ENCODE measurements around the gene ERC1. TPM values are rescaled to one million over a fixed set of nuclear protein-coding genes. Genes with fewer than 3 reads are reported as not detected.

Gene ERC1
- total RNA-seq, 4 donors from 2014 or later = 50.0 to 88.1 (median 59.7) TPM

DNA sequence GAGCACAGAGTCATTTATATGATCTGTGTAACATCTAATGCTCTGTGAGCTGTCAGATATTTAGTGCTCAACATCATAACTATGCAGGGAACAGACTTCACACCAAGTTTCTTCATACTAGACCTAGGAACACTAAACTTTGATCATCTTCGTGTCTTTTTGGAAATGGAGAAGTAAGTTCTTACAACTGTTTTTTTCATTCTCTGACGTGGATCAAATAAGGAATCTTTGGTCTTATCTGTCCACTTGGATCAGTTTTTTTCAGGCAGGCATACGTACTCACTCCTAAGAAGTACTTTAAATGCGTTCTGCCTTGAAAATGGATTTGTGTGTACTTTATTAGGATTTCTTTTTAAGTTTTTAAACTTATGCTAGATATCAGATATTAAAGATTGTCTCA is 412.4 kb downstream of the ERC1 start:
- no peak for DNase-seq (ENCODE audit: extremely low spot score)
- H3K27me3 ChIP-seq = no peaks in the 10 kb centered on the region
- 84% methylated on average over 4 of the region's 4 CpGs for WGBS
- no peaks in the 10 kb centered on the region for H3K4me1 ChIP-seq
- TF ChIP-seq, protein P1, sequence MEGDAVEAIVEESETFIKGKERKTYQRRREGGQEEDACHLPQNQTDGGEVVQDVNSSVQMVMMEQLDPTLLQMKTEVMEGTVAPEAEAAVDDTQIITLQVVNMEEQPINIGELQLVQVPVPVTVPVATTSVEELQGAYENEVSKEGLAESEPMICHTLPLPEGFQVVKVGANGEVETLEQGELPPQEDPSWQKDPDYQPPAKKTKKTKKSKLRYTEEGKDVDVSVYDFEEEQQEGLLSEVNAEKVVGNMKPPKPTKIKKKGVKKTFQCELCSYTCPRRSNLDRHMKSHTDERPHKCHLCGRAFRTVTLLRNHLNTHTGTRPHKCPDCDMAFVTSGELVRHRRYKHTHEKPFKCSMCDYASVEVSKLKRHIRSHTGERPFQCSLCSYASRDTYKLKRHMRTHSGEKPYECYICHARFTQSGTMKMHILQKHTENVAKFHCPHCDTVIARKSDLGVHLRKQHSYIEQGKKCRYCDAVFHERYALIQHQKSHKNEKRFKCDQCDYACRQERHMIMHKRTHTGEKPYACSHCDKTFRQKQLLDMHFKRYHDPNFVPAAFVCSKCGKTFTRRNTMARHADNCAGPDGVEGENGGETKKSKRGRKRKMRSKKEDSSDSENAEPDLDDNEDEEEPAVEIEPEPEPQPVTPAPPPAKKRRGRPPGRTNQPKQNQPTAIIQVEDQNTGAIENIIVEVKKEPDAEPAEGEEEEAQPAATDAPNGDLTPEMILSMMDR (IDR thresholded peaks at IDR 0.05) = no peak
- no peak for TF ChIP-seq POLR2A (IDR thresholded peaks at IDR 0.05; ENCODE audit: low read depth)
- TF ChIP-seq EP300 (IDR thresholded peaks at IDR 0.05) = no peak
- TF ChIP-seq POLR2AphosphoS5 (IDR thresholded peaks at IDR 0.05) = no peak
- no peak overlapping the region for H3K4me3 ChIP-seq
- H3K36me3 ChIP-seq = peaks cover under 1 to 4% (median 1%) of the 10 kb centered on the region in 4 donors
- no peak overlapping the region for H3K27ac ChIP-seq (replicated peaks in 1 of 4)
- intact Hi-C loops (cut with DNase I) = no loop called here
- H3K9me3 ChIP-seq = no peaks in the 10 kb centered on the region

DNA sequence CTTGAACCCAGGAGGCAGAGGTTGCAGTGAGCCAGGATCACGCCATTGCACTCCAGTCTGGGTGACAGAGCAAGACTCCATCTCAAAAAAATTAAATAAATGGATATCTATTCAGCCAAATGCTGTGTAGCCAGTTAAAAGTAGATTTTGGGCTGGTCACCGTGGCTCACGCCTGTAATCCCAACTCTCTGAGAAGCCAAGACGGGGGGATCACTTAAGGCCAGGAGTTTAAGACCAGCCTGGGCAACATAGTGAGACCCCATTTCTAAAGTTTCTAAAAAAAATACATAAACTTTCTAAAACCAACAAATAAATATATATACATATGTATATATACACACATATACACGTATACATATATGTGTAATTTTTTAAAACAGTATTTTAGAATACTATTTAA is 414.6 kb downstream of the ERC1 start:
- TF ChIP-seq EP300 (IDR thresholded peaks at IDR 0.05) (no peak), POLR2A (IDR thresholded peaks at IDR 0.05; ENCODE audit: low read depth) (no peak), POLR2AphosphoS5 (IDR thresholded peaks at IDR 0.05) (no peak)
- TF ChIP-seq, protein P1 (IDR thresholded peaks at IDR 0.05) = no peak
- 97% methylated on average over 5 of the region's 5 CpGs for WGBS
- Histone ChIP-seq H3K36me3 (peaks cover 3 to 20% (median 12%) of the 10 kb centered on the region in 4 donors), H3K27me3 (no peaks in the 10 kb centered on the region), H3K27ac (replicated peaks in 1 of 4) (no peak overlapping the region), H3K4me3 (no peak overlapping the region), H3K9me3 (no peaks in the 10 kb centered on the region), H3K4me1 (no peaks in the 10 kb centered on the region)
- no peak for DNase-seq (ENCODE audit: extremely low spot score)
- intact Hi-C loops (cut with DNase I) = no loop called here

GRCh38 chr12:1410794-1411193 is 419.8 kb downstream of the ERC1 start:
- H3K27ac ChIP-seq (replicated peaks in 1 of 4) = no peak overlapping the region
- WGBS = 90% methylated on average over 1 of the region's 1 CpG
- no peaks in the 10 kb centered on the region for H3K9me3 ChIP-seq
- H3K36me3 ChIP-seq = peaks cover 9 to 35% (median 18%) of the 10 kb centered on the region in 4 donors
- no peak for DNase-seq (ENCODE audit: extremely low spot score)
- intact Hi-C loops (cut with DNase I) = no loop called here
- no peak overlapping the region for H3K4me3 ChIP-seq
- no peaks in the 10 kb centered on the region for H3K4me1 ChIP-seq
- TF ChIP-seq POLR2A (IDR thresholded peaks at IDR 0.05; ENCODE audit: low read depth) (no peak), EP300 (IDR thresholded peaks at IDR 0.05) (no peak), POLR2AphosphoS5 (IDR thresholded peaks at IDR 0.05) (no peak)
- TF ChIP-seq, protein P1 (IDR thresholded peaks at IDR 0.05) = no peak
- H3K27me3 ChIP-seq = no peaks in the 10 kb centered on the region

- Histone ChIP-seq H3K4me3 (no peak overlapping the region), H3K9me3 (no peaks in the 10 kb centered on the region), H3K27ac (replicated peaks in 1 of 4) (no peak overlapping the region), H3K27me3 (no peaks in the 10 kb centered on the region), H3K4me1 (no peaks in the 10 kb centered on the region), H3K36me3 (peaks cover 6 to 34% (median 12%) of the 10 kb centered on the region in 4 donors)
- DNase-seq (ENCODE audit: extremely low spot score) = no peak
- no peak for TF ChIP-seq POLR2AphosphoS5 (IDR thresholded peaks at IDR 0.05)
- TF ChIP-seq, protein P1 (IDR thresholded peaks at IDR 0.05) = no peak
- TF ChIP-seq EP300 (IDR thresholded peaks at IDR 0.05) = no peak
- 100% methylated on average over 10 of the region's 12 CpGs for WGBS
- intact Hi-C loops (cut with DNase I) = no loop called here
Measured at GRCh38 chr12:1413930-1414329, 422.9 kb downstream of the ERC1 start.

- Histone ChIP-seq H3K4me3 (no peak overlapping the region), H3K9me3 (peaks cover 0 to 20% (median 13%) of the 10 kb centered on the region in 4 donors), H3K4me1 (no peaks in the 10 kb centered on the region), H3K27me3 (no peaks in the 10 kb centered on the region), H3K36me3 (peaks cover 0 to 9% (median 6%) of the 10 kb centered on the region in 4 donors), H3K27ac (replicated peaks in 1 of 4) (no peak overlapping the region)
- TF ChIP-seq, protein P1 (IDR thresholded peaks at IDR 0.05) = no peak
- no peak for TF ChIP-seq EP300 (IDR thresholded peaks at IDR 0.05)
- 96% methylated on average over 2 of the region's 2 CpGs for WGBS
- DNase-seq (ENCODE audit: extremely low spot score) = no peak
- intact Hi-C loops (cut with DNase I) = no loop called here
Measured at GRCh38 chr12:1418144-1418543, 427.1 kb downstream of the ERC1 start.

Data from esophagus muscularis mucosa (tissue), 4 donors.